Measurements from ENCODE around the gene ZSCAN22.
"Not testable (repeated sequence)": the region's sequence is repeated elsewhere in the genome, so short reads cannot be mapped to it uniquely, and the experiment has no call there.

Gene ZSCAN22

GRCh38 chr19:58368561-58369360, 42.0 kb downstream of the ZSCAN22 start:
- DNase-seq (ENCODE audit: low read depth in 2 of 2, low spot score in 1 of 2), result no peak

GRCh38 chr19:58372311-58373133, 45.7 kb downstream of the ZSCAN22 start:
- no peak for DNase-seq (ENCODE audit: low read depth in 2 of 2, low spot score in 1 of 2)

GRCh38 chr19:58374200-58374599, 47.4 kb downstream of the ZSCAN22 start:
- no peak for DNase-seq (ENCODE audit: low read depth in 2 of 2, low spot score in 1 of 2)

GRCh38 chr19:58376724-58377123, 49.9 kb downstream of the ZSCAN22 start:
- DNase-seq (ENCODE audit: low read depth in 2 of 2, low spot score in 1 of 2), result not testable (repeated sequence)

- DNase-seq (ENCODE audit: low read depth in 2 of 2, low spot score in 1 of 2), result no peak
Observed at GRCh38 chr19:58379246-58379645, 52.5 kb downstream of the ZSCAN22 start.

- DNase-seq (ENCODE audit: low read depth in 2 of 2, low spot score in 1 of 2), result no peak
Observed at GRCh38 chr19:58380037-58380661, 53.4 kb downstream of the ZSCAN22 start.

GRCh38 chr19:58380662-58381459, 54.1 kb downstream of the ZSCAN22 start, which contains the start of gene ZNF837:
Gene ZNF837, minus strand, starts transcription at chr19:58381030. Its CDS starts 11,698 bp downstream, at chr19:58369332.
- peak; percentile 81 to 96 for DNase-seq (ENCODE audit: low read depth in 2 of 2, low spot score in 1 of 2)

GRCh38 chr19:58381460-58382212, 54.8 kb downstream of the ZSCAN22 start:
- no peak for DNase-seq (ENCODE audit: low read depth in 2 of 2, low spot score in 1 of 2)

GRCh38 chr19:58382997-58383603, 56.3 kb downstream of the ZSCAN22 start:
- no peak for DNase-seq (ENCODE audit: low read depth in 2 of 2, low spot score in 1 of 2)

GRCh38 chr19:58385313-58385890, 58.6 kb downstream of the ZSCAN22 start:
- DNase-seq (ENCODE audit: low read depth in 2 of 2, low spot score in 1 of 2), result no peak

- DNase-seq (ENCODE audit: low read depth in 2 of 2, low spot score in 1 of 2), result no peak
Observed at GRCh38 chr19:58385891-58386575, 59.2 kb downstream of the ZSCAN22 start.

- DNase-seq (ENCODE audit: low read depth in 2 of 2, low spot score in 1 of 2), result peak; percentile 78 to 92
Observed at GRCh38 chr19:58386576-58387337, 60.0 kb downstream of the ZSCAN22 start, which contains the start of gene RPS5. Gene RPS5, plus strand, starts transcription at chr19:58387269. Its CDS starts 869 bp downstream, at chr19:58388138.

- DNase-seq (ENCODE audit: low read depth in 2 of 2, low spot score in 1 of 2), result no peak
Observed at GRCh38 chr19:58387338-58388174, 60.8 kb downstream of the ZSCAN22 start.

GRCh38 chr19:58388175-58388526, 61.4 kb downstream of the ZSCAN22 start:
- no peak for DNase-seq (ENCODE audit: low read depth in 2 of 2, low spot score in 1 of 2)
